ENCODE results near the gene USP20.

The USP20 gene

DNA sequence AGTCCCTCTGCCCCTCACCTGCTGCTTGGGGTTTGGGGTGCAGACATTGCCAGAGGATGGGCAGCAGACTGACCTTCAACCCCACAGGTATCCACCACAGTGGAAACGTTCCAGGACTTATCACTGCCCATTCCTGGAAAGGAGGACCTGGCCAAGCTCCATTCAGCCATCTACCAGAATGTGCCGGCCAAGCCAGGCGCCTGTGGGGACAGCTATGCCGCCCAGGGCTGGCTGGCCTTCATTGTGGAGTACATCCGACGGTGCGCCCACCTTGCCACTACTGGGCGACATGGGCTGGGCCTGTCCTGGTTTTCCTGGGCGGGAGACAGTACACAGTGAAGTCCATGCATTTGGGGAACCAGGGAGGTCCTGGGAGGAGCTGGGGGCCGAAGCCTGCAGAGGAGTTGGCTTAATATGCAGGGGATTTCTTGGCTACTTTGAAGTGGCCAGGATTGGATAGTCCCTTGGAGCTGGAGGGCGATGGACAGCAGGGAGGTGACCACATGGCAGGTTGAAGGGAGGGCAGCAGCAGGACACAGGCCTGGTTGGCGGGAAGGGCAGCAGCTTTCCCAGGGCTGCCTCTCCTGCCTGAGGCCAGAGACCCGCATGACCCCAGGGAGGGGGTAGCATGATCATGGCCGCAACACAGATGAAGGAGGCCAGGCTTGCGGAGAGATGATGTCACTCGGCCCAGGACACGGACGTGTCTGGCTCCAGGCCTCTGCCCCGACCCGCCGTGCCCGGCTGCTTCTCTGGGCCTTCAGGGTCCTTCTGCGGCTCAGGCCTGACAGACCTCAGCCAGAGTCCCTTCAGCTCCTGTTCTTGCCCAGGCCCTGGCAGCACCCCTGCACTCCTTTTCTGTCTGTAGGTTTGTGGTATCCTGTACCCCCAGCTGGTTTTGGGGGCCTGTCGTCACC is 34.6 kb downstream of the USP20 start:
- peaks cover 17% of the 10 kb centered on the region for H3K36me3 ChIP-seq (replicated peaks)
- H3K27ac ChIP-seq: no peak overlapping the region
- TF ChIP-seq CTCF (IDR thresholded peaks at IDR 0.05; ENCODE audit: low read depth, low read length, missing control alignments): no peak
- H3K27me3 ChIP-seq (replicated peaks): no peaks in the 10 kb centered on the region
- no peak for DNase-seq
- in situ Hi-C loops (cut with HindIII; ENCODE audit: low pct_ligation_motif_present, low sequenced_read_pairs): no loop called here
- H3K4me3 ChIP-seq (ENCODE audit: low read depth, low read length): no peak overlapping the region

DNA sequence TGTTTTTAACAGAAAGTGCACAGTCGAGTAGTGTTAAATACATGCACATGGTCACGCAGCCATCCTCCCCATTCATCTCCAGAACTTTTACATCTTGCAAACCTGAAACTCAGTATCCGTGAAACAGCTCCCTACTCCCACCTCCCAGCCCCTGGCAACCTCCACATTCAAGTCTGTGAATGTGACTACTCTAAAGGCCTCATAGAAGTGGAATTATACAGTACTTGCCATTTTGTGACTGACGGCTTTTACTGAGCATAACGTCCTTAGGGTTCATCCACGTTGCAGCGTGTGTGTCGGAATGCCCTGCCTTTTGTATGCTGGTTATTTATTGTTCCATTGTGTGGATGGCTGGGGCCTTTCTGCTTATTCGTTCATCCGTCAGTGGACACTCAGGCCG is 35.8 kb downstream of the USP20 start:
- DNase-seq: no peak
- H3K27me3 ChIP-seq (replicated peaks): no peaks in the 10 kb centered on the region
- in situ Hi-C loops (cut with HindIII; ENCODE audit: low pct_ligation_motif_present, low sequenced_read_pairs): no loop called here
- H3K4me3 ChIP-seq (ENCODE audit: low read depth, low read length): no peak overlapping the region
- TF ChIP-seq CTCF (IDR thresholded peaks at IDR 0.05; ENCODE audit: low read depth, low read length, missing control alignments): no peak
- H3K36me3 ChIP-seq (replicated peaks): peaks cover 16% of the 10 kb centered on the region
- H3K27ac ChIP-seq: no peak overlapping the region

GRCh38 chr9:129873563-129874190 is 38.4 kb downstream of the USP20 start:
- Histone ChIP-seq H3K36me3 (replicated peaks) (peaks cover 12% of the 10 kb centered on the region), H3K27me3 (replicated peaks) (no peaks in the 10 kb centered on the region), H3K27ac (no peak overlapping the region), H3K4me3 (ENCODE audit: low read depth, low read length) (no peak overlapping the region)
- in situ Hi-C loops (cut with HindIII; ENCODE audit: low pct_ligation_motif_present, low sequenced_read_pairs): no loop called here
- TF ChIP-seq CTCF (IDR thresholded peaks at IDR 0.05; ENCODE audit: low read depth, low read length, missing control alignments): no peak
- no peak for DNase-seq

DNA sequence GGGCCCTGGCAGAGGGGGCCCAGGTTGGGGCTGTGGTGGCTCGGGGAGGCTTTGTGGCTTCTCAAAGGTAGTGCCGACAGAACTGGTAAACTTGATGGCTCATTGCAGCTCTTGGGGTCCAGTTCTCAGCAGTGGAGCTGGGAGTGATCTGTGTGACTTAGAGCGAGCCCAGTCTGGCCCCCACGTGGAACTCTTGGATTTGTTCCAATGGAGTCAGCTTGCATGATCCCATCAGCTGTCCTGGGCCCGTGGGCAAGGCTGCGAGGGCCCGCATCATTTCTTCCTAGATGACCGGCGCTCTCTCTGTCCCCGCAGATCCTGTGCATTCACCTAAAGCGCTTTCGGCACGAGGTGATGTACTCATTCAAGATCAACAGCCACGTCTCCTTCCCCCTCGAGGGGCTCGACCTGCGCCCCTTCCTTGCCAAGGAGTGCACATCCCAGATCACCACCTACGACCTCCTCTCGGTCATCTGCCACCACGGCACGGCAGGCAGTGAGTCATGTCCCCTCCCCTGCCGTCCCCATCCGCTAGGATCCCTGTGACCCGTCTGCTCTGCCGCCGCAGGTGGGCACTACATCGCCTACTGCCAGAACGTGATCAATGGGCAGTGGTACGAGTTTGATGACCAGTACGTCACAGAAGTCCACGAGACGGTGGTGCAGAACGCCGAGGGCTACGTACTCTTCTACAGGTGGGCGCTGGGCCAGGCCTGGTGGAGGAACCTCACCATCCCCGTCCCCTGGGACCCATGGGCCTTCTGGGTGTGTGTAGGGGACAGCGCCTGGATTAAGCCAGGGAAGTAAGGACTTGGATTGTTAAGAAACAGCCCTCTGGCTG is 39.2 kb downstream of the USP20 start:
- no peak for DNase-seq
- TF ChIP-seq CTCF (IDR thresholded peaks at IDR 0.05; ENCODE audit: low read depth, low read length, missing control alignments): no peak
- H3K27ac ChIP-seq: no peak overlapping the region
- no peaks in the 10 kb centered on the region for H3K27me3 ChIP-seq (replicated peaks)
- in situ Hi-C loops (cut with HindIII; ENCODE audit: low pct_ligation_motif_present, low sequenced_read_pairs): no loop called here
- H3K4me3 ChIP-seq (ENCODE audit: low read depth, low read length): no peak overlapping the region
- peaks cover 12% of the 10 kb centered on the region for H3K36me3 ChIP-seq (replicated peaks)

DNA sequence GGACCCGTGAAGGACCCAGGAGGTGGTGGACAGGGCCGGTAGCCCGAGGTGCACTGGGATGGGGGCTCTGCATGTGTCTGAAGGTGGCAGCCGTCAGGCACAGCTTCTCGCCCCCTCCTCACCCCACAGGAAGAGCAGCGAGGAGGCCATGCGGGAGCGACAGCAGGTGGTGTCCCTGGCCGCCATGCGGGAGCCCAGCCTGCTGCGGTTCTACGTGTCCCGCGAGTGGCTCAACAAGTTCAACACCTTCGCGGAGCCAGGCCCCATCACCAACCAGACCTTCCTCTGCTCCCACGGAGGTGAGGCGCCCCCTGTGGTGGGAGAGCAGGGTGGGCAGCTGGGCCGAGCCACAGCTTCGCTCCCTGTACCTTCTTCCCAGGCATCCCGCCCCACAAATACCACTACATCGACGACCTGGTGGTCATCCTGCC is 39.9 kb downstream of the USP20 start:
- in situ Hi-C loops (cut with HindIII; ENCODE audit: low pct_ligation_motif_present, low sequenced_read_pairs): no loop called here
- peak; percentile 42 for TF ChIP-seq CTCF (IDR thresholded peaks at IDR 0.05; ENCODE audit: low read depth, low read length, missing control alignments)
- DNase-seq: no peak
- Histone ChIP-seq H3K27ac (no peak overlapping the region), H3K27me3 (replicated peaks) (no peaks in the 10 kb centered on the region), H3K36me3 (replicated peaks) (peaks cover 15% of the 10 kb centered on the region), H3K4me3 (ENCODE audit: low read depth, low read length) (no peak overlapping the region)

Data from brain microvascular endothelial cell (primary cell).